ENCODE measurements around the gene NKX3-2.

Gene NKX3-2

GRCh38 chr4:13544606-13545393, 492 bp upstream of the NKX3-2 start:
- H3K27ac ChIP-seq (ENCODE audit: low read length): no peak overlapping the region
- no peaks in the 10 kb centered on the region for H3K36me3 ChIP-seq (ENCODE audit: control insufficient read depth in 1 of 2, insufficient read depth in 2 of 2, low read length in 2 of 2)
- peaks cover 50% of the 10 kb centered on the region for H3K27me3 ChIP-seq (ENCODE audit: low read depth, low read length)
- H3K4me1 ChIP-seq (ENCODE audit: control insufficient read depth in 1 of 2, insufficient read depth in 2 of 2, low read length in 2 of 2): peaks cover 0 to 38% of the 10 kb centered on the region in 2 donors
- peak overlapping the region; percentile 68 to 83 for H3K4me3 ChIP-seq (ENCODE audit: low read depth in 1 of 2, low read length in 2 of 2)
- no peaks in the 10 kb centered on the region for H3K9me3 ChIP-seq (ENCODE audit: control insufficient read depth in 1 of 2, low read length in 2 of 2)

GRCh38 chr4:13543032-13543838, 1.1 kb downstream of the NKX3-2 start:
- Histone ChIP-seq H3K27ac (ENCODE audit: low read length) (peak overlapping the region; percentile 31), H3K9me3 (ENCODE audit: control insufficient read depth in 1 of 2, low read length in 2 of 2) (no peaks in the 10 kb centered on the region), H3K36me3 (ENCODE audit: control insufficient read depth in 1 of 2, insufficient read depth in 2 of 2, low read length in 2 of 2) (no peaks in the 10 kb centered on the region), H3K4me3 (ENCODE audit: low read depth in 1 of 2, low read length in 2 of 2) (peak overlapping the region; percentile 46 to 83), H3K27me3 (ENCODE audit: low read depth, low read length) (peaks cover 54% of the 10 kb centered on the region), H3K4me1 (ENCODE audit: control insufficient read depth in 1 of 2, insufficient read depth in 2 of 2, low read length in 2 of 2) (peaks cover 0 to 35% of the 10 kb centered on the region in 2 donors)

- Histone ChIP-seq H3K4me1 (ENCODE audit: control insufficient read depth in 1 of 2, insufficient read depth in 2 of 2, low read length in 2 of 2) (peaks cover 0 to 32% of the 10 kb centered on the region in 2 donors), H3K4me3 (ENCODE audit: low read depth in 1 of 2, low read length in 2 of 2) (peak overlapping the region; percentile 46 to 83)
These were observed 1.7 kb downstream of the NKX3-2 start for GRCh38 chr4:13542577-13543031.

GRCh38 chr4:13541720-13542576, 2.4 kb downstream of the NKX3-2 start:
- Histone ChIP-seq H3K4me1 (ENCODE audit: control insufficient read depth in 1 of 2, insufficient read depth in 2 of 2, low read length in 2 of 2) (peaks cover 0 to 27% of the 10 kb centered on the region in 2 donors), H3K9me3 (ENCODE audit: control insufficient read depth in 1 of 2, low read length in 2 of 2) (no peaks in the 10 kb centered on the region), H3K36me3 (ENCODE audit: control insufficient read depth in 1 of 2, insufficient read depth in 2 of 2, low read length in 2 of 2) (no peaks in the 10 kb centered on the region), H3K27ac (ENCODE audit: low read length) (no peak overlapping the region), H3K27me3 (ENCODE audit: low read depth, low read length) (peaks cover 59% of the 10 kb centered on the region), H3K4me3 (ENCODE audit: low read depth in 1 of 2, low read length in 2 of 2) (peak overlapping the region; percentile 46 to 83)

More at GRCh38 chr4:13542577-13543031, 1.7 kb downstream of the NKX3-2 start:
- peaks cover 58% of the 10 kb centered on the region for H3K27me3 ChIP-seq (ENCODE audit: low read depth, low read length)
- H3K36me3 ChIP-seq (ENCODE audit: control insufficient read depth in 1 of 2, insufficient read depth in 2 of 2, low read length in 2 of 2): no peaks in the 10 kb centered on the region
- no peak overlapping the region for H3K27ac ChIP-seq (ENCODE audit: low read length)
- no peaks in the 10 kb centered on the region for H3K9me3 ChIP-seq (ENCODE audit: control insufficient read depth in 1 of 2, low read length in 2 of 2)

- no peak overlapping the region for H3K27ac ChIP-seq (ENCODE audit: low read length)
- H3K9me3 ChIP-seq (ENCODE audit: control insufficient read depth in 1 of 2, low read length in 2 of 2): no peaks in the 10 kb centered on the region
- H3K36me3 ChIP-seq (ENCODE audit: control insufficient read depth in 1 of 2, insufficient read depth in 2 of 2, low read length in 2 of 2): no peaks in the 10 kb centered on the region
- H3K4me3 ChIP-seq (ENCODE audit: low read depth in 1 of 2, low read length in 2 of 2): peak overlapping the region in 1 of 2 donors; percentile 83
- H3K27me3 ChIP-seq (ENCODE audit: low read depth, low read length): peaks cover 57% of the 10 kb centered on the region
- H3K4me1 ChIP-seq (ENCODE audit: control insufficient read depth in 1 of 2, insufficient read depth in 2 of 2, low read length in 2 of 2): peaks cover 0 to 23% of the 10 kb centered on the region in 2 donors
These were observed 3.1 kb downstream of the NKX3-2 start for GRCh38 chr4:13541176-13541604.

GRCh38 chr4:13540446-13541175, 3.7 kb downstream of the NKX3-2 start:
- Histone ChIP-seq H3K36me3 (ENCODE audit: control insufficient read depth in 1 of 2, insufficient read depth in 2 of 2, low read length in 2 of 2) (no peaks in the 10 kb centered on the region), H3K4me3 (ENCODE audit: low read depth in 1 of 2, low read length in 2 of 2) (peak overlapping the region in 1 of 2 donors; percentile 83), H3K27me3 (ENCODE audit: low read depth, low read length) (peaks cover 59% of the 10 kb centered on the region), H3K9me3 (ENCODE audit: control insufficient read depth in 1 of 2, low read length in 2 of 2) (no peaks in the 10 kb centered on the region), H3K27ac (ENCODE audit: low read length) (no peak overlapping the region), H3K4me1 (ENCODE audit: control insufficient read depth in 1 of 2, insufficient read depth in 2 of 2, low read length in 2 of 2) (peaks cover 0 to 23% of the 10 kb centered on the region in 2 donors)

GRCh38 chr4:13539619-13540445, 4.5 kb downstream of the NKX3-2 start:
- Histone ChIP-seq H3K9me3 (ENCODE audit: control insufficient read depth in 1 of 2, low read length in 2 of 2) (no peaks in the 10 kb centered on the region), H3K36me3 (ENCODE audit: control insufficient read depth in 1 of 2, insufficient read depth in 2 of 2, low read length in 2 of 2) (no peaks in the 10 kb centered on the region), H3K4me1 (ENCODE audit: control insufficient read depth in 1 of 2, insufficient read depth in 2 of 2, low read length in 2 of 2) (peaks cover 0 to 16% of the 10 kb centered on the region in 2 donors), H3K27ac (ENCODE audit: low read length) (no peak overlapping the region), H3K4me3 (ENCODE audit: low read depth in 1 of 2, low read length in 2 of 2) (no peak overlapping the region), H3K27me3 (ENCODE audit: low read depth, low read length) (peaks cover 61% of the 10 kb centered on the region)

GRCh38 chr4:13539047-13539618, 5.2 kb downstream of the NKX3-2 start:
- H3K27ac ChIP-seq (ENCODE audit: low read length): no peak overlapping the region
- no peaks in the 10 kb centered on the region for H3K36me3 ChIP-seq (ENCODE audit: control insufficient read depth in 1 of 2, insufficient read depth in 2 of 2, low read length in 2 of 2)
- H3K4me3 ChIP-seq (ENCODE audit: low read depth in 1 of 2, low read length in 2 of 2): no peak overlapping the region
- H3K27me3 ChIP-seq (ENCODE audit: low read depth, low read length): peaks cover 65% of the 10 kb centered on the region
- H3K4me1 ChIP-seq (ENCODE audit: control insufficient read depth in 1 of 2, insufficient read depth in 2 of 2, low read length in 2 of 2): peaks cover 0 to 22% of the 10 kb centered on the region in 2 donors
- no peaks in the 10 kb centered on the region for H3K9me3 ChIP-seq (ENCODE audit: control insufficient read depth in 1 of 2, low read length in 2 of 2)

- Histone ChIP-seq H3K9me3 (ENCODE audit: control insufficient read depth in 1 of 2, low read length in 2 of 2) (no peaks in the 10 kb centered on the region), H3K27me3 (ENCODE audit: low read depth, low read length) (peaks cover 68% of the 10 kb centered on the region), H3K36me3 (ENCODE audit: control insufficient read depth in 1 of 2, insufficient read depth in 2 of 2, low read length in 2 of 2) (no peaks in the 10 kb centered on the region), H3K4me3 (ENCODE audit: low read depth in 1 of 2, low read length in 2 of 2) (no peak overlapping the region), H3K4me1 (ENCODE audit: control insufficient read depth in 1 of 2, insufficient read depth in 2 of 2, low read length in 2 of 2) (peaks cover 0 to 22% of the 10 kb centered on the region in 2 donors), H3K27ac (ENCODE audit: low read length) (no peak overlapping the region)
These were observed 5.8 kb downstream of the NKX3-2 start for GRCh38 chr4:13538427-13538973.

Measured in muscle layer of duodenum (tissue), 2 donors.